ENCODE measurements around the gene COL23A1. TPM values are rescaled to one million over a fixed set of nuclear protein-coding genes. Genes with fewer than 3 reads are reported as not detected.

COL23A1 gene
- total RNA-seq, 1 donor from 2014 or later, result not detected

DNA sequence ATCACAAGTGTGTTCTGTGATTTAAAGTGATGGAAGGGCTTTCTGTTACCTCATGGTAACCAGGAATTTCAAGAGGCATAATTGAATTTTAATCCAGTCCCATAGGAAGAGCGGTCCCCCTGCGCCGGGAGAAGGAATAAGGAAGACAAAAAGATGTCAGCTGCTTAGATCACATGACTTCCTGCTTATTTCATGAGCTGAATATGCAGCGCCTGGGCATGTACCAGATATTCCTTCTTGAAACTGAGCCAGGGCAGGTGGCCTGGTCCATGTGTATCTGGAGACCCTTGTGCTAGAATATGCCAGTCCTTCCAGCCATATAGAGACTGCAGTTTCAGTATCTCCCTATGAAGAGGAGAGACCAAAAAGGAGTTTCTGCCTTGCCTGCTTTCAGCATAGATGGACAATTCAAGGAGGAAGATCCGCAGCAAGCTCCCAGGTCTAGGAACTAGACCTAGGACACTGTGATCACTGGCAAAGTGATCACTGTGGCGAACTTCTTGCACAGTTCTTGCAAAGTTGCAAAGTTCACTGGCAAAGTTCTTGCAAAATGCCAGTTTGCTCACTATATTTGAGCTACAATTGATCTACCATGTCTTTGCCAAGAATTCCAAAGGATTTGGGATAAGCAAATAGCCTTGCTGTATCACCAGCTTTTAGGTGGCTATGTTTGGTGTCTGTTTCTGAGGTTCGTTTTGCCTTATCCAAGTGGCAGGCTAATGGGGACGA, 254.7 kb downstream of the COL23A1 start:
- H3K9me3 Mint-ChIP-seq, result no peaks in the 10 kb centered on the region
- no peak overlapping the region for H3K27ac Mint-ChIP-seq
- DNase-seq (ENCODE audit: low spot score), result no peak
- no peaks in the 10 kb centered on the region for H3K27me3 Mint-ChIP-seq (ENCODE audit: low read depth)
- no peaks in the 10 kb centered on the region for H3K36me3 Mint-ChIP-seq (ENCODE audit: low read depth)
- peaks cover 3% of the 10 kb centered on the region for H3K4me1 Mint-ChIP-seq (ENCODE audit: low read depth)
- intact Hi-C loops (cut with micrococcal nuclease), result no loop called here
- no peak overlapping the region for H3K4me3 Mint-ChIP-seq (ENCODE audit: low read depth)

DNA sequence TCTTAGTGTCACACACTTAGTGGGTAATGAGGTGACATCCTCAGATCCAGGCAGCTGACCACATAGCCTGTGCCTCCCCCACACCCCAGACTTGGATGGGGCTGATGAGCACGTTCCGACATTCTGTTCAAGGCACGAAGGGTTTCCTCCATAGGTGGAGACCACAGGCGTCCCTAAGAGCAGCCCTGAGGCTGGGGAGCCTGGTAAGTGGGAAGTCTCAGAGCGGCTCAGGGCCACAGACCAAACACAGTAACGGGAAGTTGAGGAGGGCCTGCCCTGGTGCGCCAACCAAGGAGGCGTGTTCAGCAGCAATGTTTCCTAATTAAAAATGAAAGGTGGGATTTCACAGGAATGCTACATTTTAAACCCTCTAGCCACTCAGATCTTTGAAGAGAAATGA, 255.3 kb downstream of the COL23A1 start:
- H3K9me3 Mint-ChIP-seq, result no peaks in the 10 kb centered on the region
- H3K36me3 Mint-ChIP-seq (ENCODE audit: low read depth), result no peaks in the 10 kb centered on the region
- no peak overlapping the region for H3K27ac Mint-ChIP-seq
- H3K27me3 Mint-ChIP-seq (ENCODE audit: low read depth), result no peaks in the 10 kb centered on the region
- peaks cover 3% of the 10 kb centered on the region for H3K4me1 Mint-ChIP-seq (ENCODE audit: low read depth)
- intact Hi-C loops (cut with micrococcal nuclease), result no loop called here
- DNase-seq (ENCODE audit: low spot score), result no peak
- no peak overlapping the region for H3K4me3 Mint-ChIP-seq (ENCODE audit: low read depth)

DNA sequence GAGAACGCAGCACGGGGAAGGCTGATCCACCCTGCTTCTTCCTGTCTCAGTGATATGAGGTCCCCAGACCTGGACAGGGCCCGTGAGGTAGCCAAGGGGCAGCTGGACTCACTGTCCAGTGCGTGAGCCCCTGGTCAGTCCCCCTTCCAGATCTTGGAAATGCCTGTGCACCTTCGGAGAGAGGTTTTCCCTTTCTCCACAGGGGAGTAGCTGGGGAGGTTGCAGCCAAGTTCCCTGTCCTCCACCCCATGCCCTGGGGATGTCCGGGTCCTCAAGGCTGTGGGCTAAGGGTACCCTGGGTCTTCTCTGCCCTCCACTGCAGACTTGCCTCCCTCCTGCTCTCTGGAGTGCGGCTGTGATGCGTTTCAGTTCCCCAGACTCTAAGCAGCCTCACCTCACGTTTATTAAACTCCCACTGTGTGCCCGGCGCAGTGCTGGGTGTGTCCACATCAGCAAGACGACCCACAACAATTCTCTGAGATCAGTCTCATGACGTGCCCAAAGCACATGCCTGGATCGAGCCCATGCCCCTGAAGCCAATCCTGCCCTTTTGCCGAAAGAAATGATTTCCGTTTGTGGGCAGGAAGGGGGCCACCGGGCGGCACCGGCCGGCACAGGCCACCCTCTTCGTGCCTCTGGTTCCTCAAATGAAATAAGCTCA, 256.2 kb downstream of the COL23A1 start:
- Mint-ChIP-seq H3K9me3 (no peaks in the 10 kb centered on the region), H3K4me3 (ENCODE audit: low read depth) (no peak overlapping the region)
- intact Hi-C loops (cut with micrococcal nuclease), result no loop called here

DNA sequence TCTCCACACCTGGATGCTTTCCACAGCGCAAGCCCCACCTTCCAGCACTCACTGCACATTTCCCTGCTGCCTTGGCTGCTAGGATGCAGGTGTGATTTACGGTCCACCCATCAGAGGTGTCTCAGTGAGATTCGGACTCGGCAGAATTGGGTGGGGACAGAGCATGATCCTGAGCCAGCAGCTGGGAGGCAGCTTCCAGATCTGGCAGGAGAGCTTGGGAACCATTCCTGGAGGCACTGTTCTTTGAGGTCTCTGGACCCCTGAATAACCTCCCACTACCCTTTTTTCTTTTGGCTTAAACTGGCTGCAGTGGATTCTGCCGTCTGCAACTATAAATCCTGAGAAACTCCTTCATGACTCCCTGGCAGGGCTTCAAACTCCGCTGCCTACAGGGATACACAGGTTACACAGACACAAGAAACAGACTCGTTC, 258.0 kb downstream of the COL23A1 start:
- Mint-ChIP-seq H3K27me3 (ENCODE audit: low read depth) (no peaks in the 10 kb centered on the region), H3K4me3 (ENCODE audit: low read depth) (no peak overlapping the region), H3K27ac (no peak overlapping the region), H3K36me3 (ENCODE audit: low read depth) (no peaks in the 10 kb centered on the region), H3K9me3 (no peaks in the 10 kb centered on the region), H3K4me1 (ENCODE audit: low read depth) (peaks cover 3% of the 10 kb centered on the region)
- intact Hi-C loops (cut with micrococcal nuclease), result no loop called here
- no peak for DNase-seq (ENCODE audit: low spot score)

More for the DNA sequence above, 256.2 kb downstream of the COL23A1 start:
- H3K36me3 Mint-ChIP-seq (ENCODE audit: low read depth), result no peaks in the 10 kb centered on the region
- H3K27me3 Mint-ChIP-seq (ENCODE audit: low read depth), result no peaks in the 10 kb centered on the region
- no peak for DNase-seq (ENCODE audit: low spot score)
- H3K4me1 Mint-ChIP-seq (ENCODE audit: low read depth), result peaks cover 3% of the 10 kb centered on the region
- H3K27ac Mint-ChIP-seq, result no peak overlapping the region

DNA sequence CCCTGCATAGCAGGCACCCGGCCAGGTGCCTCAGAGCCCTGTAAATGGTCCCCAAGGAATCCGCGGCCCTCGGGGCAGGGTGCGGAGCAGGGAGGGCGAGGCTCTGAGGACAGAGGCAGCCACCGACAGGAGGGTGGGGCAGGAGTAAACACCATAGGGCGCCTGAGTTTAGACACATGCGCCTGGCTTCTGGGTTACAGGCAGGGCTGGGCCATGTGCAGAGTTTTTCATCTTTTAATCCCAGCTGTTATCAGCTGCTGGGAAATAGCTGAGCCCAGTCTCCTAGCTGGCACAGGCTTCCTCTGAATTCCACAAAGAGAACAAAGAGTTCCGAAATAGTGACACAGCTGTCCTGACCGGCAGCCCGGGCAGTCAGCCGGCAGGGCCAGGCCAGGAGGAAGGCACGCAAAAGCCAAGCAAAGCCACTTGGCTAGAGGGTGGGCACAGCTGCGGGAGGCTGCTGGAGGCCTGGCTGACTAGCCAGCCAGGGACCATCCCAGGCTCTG, 258.6 kb downstream of the COL23A1 start:
- H3K9me3 Mint-ChIP-seq, result no peaks in the 10 kb centered on the region
- H3K27me3 Mint-ChIP-seq (ENCODE audit: low read depth), result no peaks in the 10 kb centered on the region
- no peak for DNase-seq (ENCODE audit: low spot score)
- H3K4me1 Mint-ChIP-seq (ENCODE audit: low read depth), result peaks cover 3% of the 10 kb centered on the region
- H3K36me3 Mint-ChIP-seq (ENCODE audit: low read depth), result no peaks in the 10 kb centered on the region
- intact Hi-C loops (cut with micrococcal nuclease), result no loop called here
- no peak overlapping the region for H3K27ac Mint-ChIP-seq
- no peak overlapping the region for H3K4me3 Mint-ChIP-seq (ENCODE audit: low read depth)

DNA sequence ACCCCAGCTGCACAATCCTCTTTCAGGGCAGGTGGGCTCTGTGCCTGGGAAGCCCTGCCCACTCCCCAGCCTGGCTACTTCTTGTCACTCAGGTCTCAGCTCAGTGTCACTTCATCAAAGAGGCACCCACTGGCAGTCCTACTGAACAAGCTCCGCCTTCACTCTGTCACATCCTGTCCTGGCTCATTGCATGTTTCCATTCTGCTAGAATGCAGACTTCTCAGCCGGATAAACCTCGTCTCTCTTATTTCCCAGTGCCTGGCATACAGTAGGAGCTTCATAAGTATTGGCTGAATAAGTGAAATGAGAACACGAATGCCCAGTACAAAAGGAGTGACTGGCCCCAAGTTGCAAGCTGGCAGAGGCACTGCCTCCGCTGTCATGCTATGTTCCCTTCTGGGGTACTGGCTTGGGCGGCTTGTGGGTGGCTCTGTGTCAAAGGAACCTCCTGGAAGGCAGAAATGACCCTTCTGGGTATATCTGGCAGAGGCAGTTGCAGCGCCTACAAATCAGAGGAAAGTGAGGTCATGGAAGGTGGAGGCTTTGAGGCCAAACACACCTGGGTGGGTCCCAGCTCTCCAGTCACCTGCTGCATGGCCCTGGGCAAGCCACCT, 259.3 kb downstream of the COL23A1 start:
- Mint-ChIP-seq H3K9me3 (no peaks in the 10 kb centered on the region), H3K27ac (peak overlapping the region; percentile 65), H3K4me1 (ENCODE audit: low read depth) (peaks cover 3% of the 10 kb centered on the region), H3K36me3 (ENCODE audit: low read depth) (no peaks in the 10 kb centered on the region), H3K27me3 (ENCODE audit: low read depth) (no peaks in the 10 kb centered on the region), H3K4me3 (ENCODE audit: low read depth) (no peak overlapping the region)
- DNase-seq (ENCODE audit: low spot score), result no peak
- intact Hi-C loops (cut with micrococcal nuclease), result no loop called here

GRCh38 chr5:178328826-178329730, 261.1 kb downstream of the COL23A1 start:
- no peaks in the 10 kb centered on the region for H3K9me3 Mint-ChIP-seq
- intact Hi-C loops (cut with micrococcal nuclease), result no loop called here
- H3K27ac Mint-ChIP-seq, result no peak overlapping the region
- H3K4me1 Mint-ChIP-seq (ENCODE audit: low read depth), result peaks cover 3% of the 10 kb centered on the region
- no peak overlapping the region for H3K4me3 Mint-ChIP-seq (ENCODE audit: low read depth)
- H3K36me3 Mint-ChIP-seq (ENCODE audit: low read depth), result no peaks in the 10 kb centered on the region
- no peaks in the 10 kb centered on the region for H3K27me3 Mint-ChIP-seq (ENCODE audit: low read depth)
- DNase-seq (ENCODE audit: low spot score), result no peak

- no peak overlapping the region for H3K27ac Mint-ChIP-seq
- no peaks in the 10 kb centered on the region for H3K27me3 Mint-ChIP-seq (ENCODE audit: low read depth)
- no peaks in the 10 kb centered on the region for H3K36me3 Mint-ChIP-seq (ENCODE audit: low read depth)
- peaks cover 3% of the 10 kb centered on the region for H3K4me1 Mint-ChIP-seq (ENCODE audit: low read depth)
- H3K4me3 Mint-ChIP-seq (ENCODE audit: low read depth), result no peak overlapping the region
- intact Hi-C loops (cut with micrococcal nuclease), result no loop called here
- no peak for DNase-seq (ENCODE audit: low spot score)
- H3K9me3 Mint-ChIP-seq, result no peaks in the 10 kb centered on the region
Measured at GRCh38 chr5:178327931-178328711, 262.1 kb downstream of the COL23A1 start.

GRCh38 chr5:178327446-178327845, 262.7 kb downstream of the COL23A1 start:
- Mint-ChIP-seq H3K27ac (no peak overlapping the region), H3K4me1 (ENCODE audit: low read depth) (peaks cover 3% of the 10 kb centered on the region), H3K36me3 (ENCODE audit: low read depth) (no peaks in the 10 kb centered on the region), H3K27me3 (ENCODE audit: low read depth) (no peaks in the 10 kb centered on the region), H3K4me3 (ENCODE audit: low read depth) (no peak overlapping the region), H3K9me3 (no peaks in the 10 kb centered on the region)
- no peak for DNase-seq (ENCODE audit: low spot score)
- intact Hi-C loops (cut with micrococcal nuclease), result no loop called here

DNA sequence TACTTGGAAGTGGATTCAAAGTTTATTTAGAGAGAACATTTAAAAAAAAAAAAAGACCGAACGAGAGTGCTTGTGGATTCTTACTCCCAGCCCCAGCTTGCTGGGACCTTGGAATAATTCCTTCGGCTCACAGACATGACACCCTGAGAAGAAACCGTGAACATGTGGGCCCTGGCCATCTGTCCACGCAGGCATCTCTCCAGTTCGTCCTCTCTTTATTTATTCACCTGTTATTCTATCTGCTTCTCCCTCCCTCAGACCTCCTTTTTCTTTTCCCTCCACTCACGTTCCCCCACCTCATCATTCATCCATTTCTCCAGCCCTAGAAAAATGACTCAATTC, 263.8 kb downstream of the COL23A1 start:
- Mint-ChIP-seq H3K27ac (no peak overlapping the region), H3K4me1 (ENCODE audit: low read depth) (peaks cover 3% of the 10 kb centered on the region), H3K4me3 (ENCODE audit: low read depth) (no peak overlapping the region), H3K9me3 (no peaks in the 10 kb centered on the region), H3K27me3 (ENCODE audit: low read depth) (no peaks in the 10 kb centered on the region), H3K36me3 (ENCODE audit: low read depth) (no peaks in the 10 kb centered on the region)
- no peak for DNase-seq (ENCODE audit: low spot score)
- intact Hi-C loops (cut with micrococcal nuclease), result no loop called here

DNA sequence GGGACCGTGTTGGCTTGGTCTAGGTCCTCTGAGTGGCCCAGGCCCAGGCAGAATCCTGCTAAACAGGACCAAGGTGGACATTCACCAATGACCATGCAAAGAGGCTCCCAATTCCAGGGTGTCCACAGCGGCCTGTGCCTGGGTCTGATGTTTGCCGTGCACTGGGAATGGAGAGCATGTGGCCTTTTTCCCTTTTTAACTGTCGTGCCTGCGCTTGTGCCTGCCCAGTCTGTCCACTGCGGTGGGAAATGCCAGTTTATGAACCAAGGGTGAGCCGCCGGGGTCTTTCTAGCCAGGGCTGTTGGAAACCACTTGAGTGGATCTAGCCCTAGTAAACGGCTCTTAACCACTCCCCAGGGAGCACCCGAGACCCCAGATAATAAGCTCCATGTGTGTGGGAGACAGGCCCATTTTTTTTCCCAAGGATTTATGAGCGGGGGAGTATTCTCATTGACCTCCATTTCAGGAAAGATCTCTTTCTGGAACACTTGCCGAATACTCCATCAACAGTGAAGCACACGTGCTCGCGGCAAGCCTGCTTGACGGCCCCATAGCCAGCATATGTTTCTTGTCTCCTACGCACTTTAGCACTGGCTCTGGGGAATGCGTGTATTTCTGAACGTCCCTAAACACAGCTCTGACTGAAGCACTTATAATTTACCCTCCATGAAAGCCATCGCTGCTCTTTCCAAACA, 264.4 kb downstream of the COL23A1 start:
- no peak for DNase-seq (ENCODE audit: low spot score)
- H3K27ac Mint-ChIP-seq, result no peak overlapping the region
- peaks cover 3% of the 10 kb centered on the region for H3K4me1 Mint-ChIP-seq (ENCODE audit: low read depth)
- intact Hi-C loops (cut with micrococcal nuclease), result no loop called here
- H3K36me3 Mint-ChIP-seq (ENCODE audit: low read depth), result no peaks in the 10 kb centered on the region
- no peaks in the 10 kb centered on the region for H3K27me3 Mint-ChIP-seq (ENCODE audit: low read depth)
- no peak overlapping the region for H3K4me3 Mint-ChIP-seq (ENCODE audit: low read depth)
- H3K9me3 Mint-ChIP-seq, result no peaks in the 10 kb centered on the region
